Hematopoietic multipotent progenitor cell treated with erythropoietin and hydrocortisone succinate and interleukin-3 and kit ligand, for 17 days (in vitro differentiated cells): ENCODE data around the gene PUM1.
"Not testable (repeated sequence)": the region's sequence is repeated elsewhere in the genome, so short reads cannot be mapped to it uniquely, and the experiment has no call there.

Experiments
- DNase-seq: peaks from one replicate; pipeline ENCODE4 v3.0.0-alpha.2; 2015; ENCODE audit warnings: low spot score

Gene PUM1

GRCh38 chr1:31062867-31063380, 2.6 kb downstream of the PUM1 start:
- DNase-seq = peak; percentile 39

GRCh38 chr1:31062162-31062866, 3.2 kb downstream of the PUM1 start:
- not testable (repeated sequence) for DNase-seq

- no peak for DNase-seq
These were observed 7.5 kb downstream of the PUM1 start for GRCh38 chr1:31058012-31058411.

- DNase-seq = no peak
These were observed 9.6 kb downstream of the PUM1 start for GRCh38 chr1:31055953-31056352.

- DNase-seq = no peak
These were observed 10.0 kb downstream of the PUM1 start for GRCh38 chr1:31055501-31055900.

- DNase-seq = no peak
These were observed 10.5 kb downstream of the PUM1 start for GRCh38 chr1:31054958-31055481.

- DNase-seq = no peak
These were observed 11.2 kb downstream of the PUM1 start for GRCh38 chr1:31054349-31054748.

GRCh38 chr1:31052613-31053012, 12.9 kb downstream of the PUM1 start:
- DNase-seq = not testable (repeated sequence)

GRCh38 chr1:31051611-31052010, 13.9 kb downstream of the PUM1 start:
- no peak for DNase-seq

- not testable (repeated sequence) for DNase-seq
These were observed 18.0 kb downstream of the PUM1 start for GRCh38 chr1:31047507-31047906.

- peak; percentile 74 for DNase-seq
These were observed 21.9 kb downstream of the PUM1 start for GRCh38 chr1:31043631-31044030.

- no peak for DNase-seq
These were observed 22.9 kb downstream of the PUM1 start for GRCh38 chr1:31042656-31043055.

- peak; percentile 32 for DNase-seq
These were observed 24.0 kb downstream of the PUM1 start for GRCh38 chr1:31041529-31041928.

GRCh38 chr1:31040038-31040437, 25.5 kb downstream of the PUM1 start:
- no peak for DNase-seq

GRCh38 chr1:31038935-31039334, 26.6 kb downstream of the PUM1 start:
- not testable (repeated sequence) for DNase-seq

- peak; percentile 29 for DNase-seq
These were observed 27.2 kb downstream of the PUM1 start for GRCh38 chr1:31038360-31038759.

GRCh38 chr1:31036749-31037500, 28.6 kb downstream of the PUM1 start:
- no peak for DNase-seq

- DNase-seq = no peak
These were observed 31.9 kb downstream of the PUM1 start for GRCh38 chr1:31033598-31033997.

- no peak for DNase-seq
These were observed 33.3 kb downstream of the PUM1 start for GRCh38 chr1:31032266-31032665.

GRCh38 chr1:31031330-31032143, 34.0 kb downstream of the PUM1 start:
- DNase-seq = no peak

- DNase-seq = no peak
These were observed 36.5 kb downstream of the PUM1 start for GRCh38 chr1:31029026-31029425.
